Glutamatergic neuron (in vitro differentiated cells): ENCODE data around the gene ERCC1. TPM values are rescaled to one million over a fixed set of nuclear protein-coding genes. Genes with fewer than 3 reads are reported as not detected.

Experiments used
- DNase-seq: peaks from one replicate; pipeline ENCODE4 v3.0.0; 2022
- H3K27ac Mint-ChIP-seq: one replicate; pipeline ENCODE4 v1.8.0; 2020; ENCODE audit warnings: mild to moderate bottlenecking, mixed read lengths, inconsistent platforms; ENCODE audit not compliant: unreplicated experiment
- H3K27me3 Mint-ChIP-seq: one replicate; pipeline ENCODE4 v1.8.0; 2020; ENCODE audit warnings: mild to moderate bottlenecking, moderate library complexity, mixed read lengths, inconsistent platforms; ENCODE audit not compliant: unreplicated experiment
- H3K36me3 Mint-ChIP-seq: one replicate; pipeline ENCODE4 v1.8.0; 2020; ENCODE audit warnings: mild to moderate bottlenecking, mixed read lengths, inconsistent platforms; ENCODE audit not compliant: unreplicated experiment
- H3K4me1 Mint-ChIP-seq: one replicate; pipeline ENCODE4 v1.8.0; 2020; ENCODE audit warnings: mild to moderate bottlenecking, low read depth, mixed read lengths, inconsistent platforms; ENCODE audit not compliant: unreplicated experiment
- H3K4me3 Mint-ChIP-seq: one replicate; pipeline ENCODE4 v1.8.0; 2020; ENCODE audit warnings: mild to moderate bottlenecking, mixed read lengths, inconsistent platforms; ENCODE audit not compliant: unreplicated experiment
- H3K9me3 Mint-ChIP-seq: one replicate; pipeline ENCODE4 v1.8.0; 2020; ENCODE audit warnings: mild to moderate bottlenecking, moderate library complexity, mixed read lengths, inconsistent platforms; ENCODE audit not compliant: unreplicated experiment
- CTCF ChIP-seq: fragments of 200-600 bp; sonication (generic); IDR thresholded peaks from one replicate; pipeline ENCODE4 v1.5.0; 2021; ENCODE audit not compliant: partially characterized antibody, unreplicated experiment
- total RNA-seq: library from RNA; stranded (reverse); fragmentation: NEBNext Ultra II Directional; extraction: Animal tissue kit (Norgen Biotek cat#: 25700); gene quantifications from one replicate; pipeline ENCODE4 v1.2.1, GENCODE V29; 2021; ENCODE audit not compliant: unreplicated experiment

The ERCC1 gene
- total RNA-seq, 1 donor from 2014 or later = 65.7 TPM

- no peak for DNase-seq
- H3K9me3 Mint-ChIP-seq = peaks cover 6% of the 10 kb centered on the region
- H3K4me3 Mint-ChIP-seq = peak overlapping the region; percentile 91
- H3K27me3 Mint-ChIP-seq = peaks cover 22% of the 10 kb centered on the region
- TF ChIP-seq CTCF = no peak
- no peaks in the 10 kb centered on the region for H3K36me3 Mint-ChIP-seq
- H3K4me1 Mint-ChIP-seq = peaks cover 7% of the 10 kb centered on the region
- no peak overlapping the region for H3K27ac Mint-ChIP-seq
These were observed 45.0 kb upstream of the ERCC1 start for GRCh38 chr19:45468803-45469131.

GRCh38 chr19:45468159-45468651 lies 44.5 kb upstream of the ERCC1 start:
- TF ChIP-seq CTCF = no peak
- H3K27ac Mint-ChIP-seq = no peak overlapping the region
- no peaks in the 10 kb centered on the region for H3K36me3 Mint-ChIP-seq
- H3K4me1 Mint-ChIP-seq = peaks cover 7% of the 10 kb centered on the region
- H3K27me3 Mint-ChIP-seq = peaks cover 22% of the 10 kb centered on the region
- no peak for DNase-seq
- H3K9me3 Mint-ChIP-seq = peaks cover 6% of the 10 kb centered on the region
- peak overlapping the region; percentile 77 for H3K4me3 Mint-ChIP-seq

- Mint-ChIP-seq H3K27me3 (peaks cover 19% of the 10 kb centered on the region), H3K4me1 (peaks cover 5% of the 10 kb centered on the region), H3K27ac (no peak within 1 kb of the TSS), H3K4me3 (peak within 1 kb of the TSS; percentile 84), H3K36me3 (no peaks in the 10 kb centered on the region), H3K9me3 (peaks cover 6% of the 10 kb centered on the region)
- DNase-seq = peak; percentile 91
- TF ChIP-seq CTCF = no peak
These were observed 43.9 kb upstream of the ERCC1 start, which contains the start of gene FOSB for GRCh38 chr19:45467456-45468158. Gene FOSB (plus strand): TSS chr19:45467996. CDS start chr19:45468587, 591 bp downstream.

- no peak for DNase-seq
- Mint-ChIP-seq H3K27ac (no peak overlapping the region), H3K27me3 (peaks cover 19% of the 10 kb centered on the region), H3K36me3 (no peaks in the 10 kb centered on the region), H3K4me3 (peak overlapping the region; percentile 84), H3K4me1 (peaks cover 5% of the 10 kb centered on the region), H3K9me3 (peaks cover 6% of the 10 kb centered on the region)
- no peak for TF ChIP-seq CTCF
These were observed 43.4 kb upstream of the ERCC1 start for GRCh38 chr19:45467115-45467455.

- TF ChIP-seq CTCF = no peak
- no peaks in the 10 kb centered on the region for H3K36me3 Mint-ChIP-seq
These were observed 41.2 kb upstream of the ERCC1 start for GRCh38 chr19:45464852-45465441.

More at GRCh38 chr19:45464852-45465441, 41.2 kb upstream of the ERCC1 start:
- H3K9me3 Mint-ChIP-seq = peaks cover 5% of the 10 kb centered on the region
- no peak for DNase-seq
- peaks cover 5% of the 10 kb centered on the region for H3K4me1 Mint-ChIP-seq
- peaks cover 13% of the 10 kb centered on the region for H3K27me3 Mint-ChIP-seq
- H3K4me3 Mint-ChIP-seq = no peak overlapping the region
- no peak overlapping the region for H3K27ac Mint-ChIP-seq
